Measurements from ENCODE around the gene DNAJA3. TPM values are rescaled to one million over a fixed set of nuclear protein-coding genes. Genes with fewer than 3 reads are reported as not detected.
"Not testable (repeated sequence)": the region's sequence is repeated elsewhere in the genome, so short reads cannot be mapped to it uniquely, and the experiment has no call there.

Gene DNAJA3
- total RNA-seq, 1 experiment from 2014 or later = 58.9 TPM

- DNase-seq = peak in 1 of 2 experiments; percentile 90
- Histone ChIP-seq H3K4me3 (no peak overlapping the region), H3K9me2 (ENCODE audit: insufficient read depth) (no peaks in the 10 kb centered on the region), H4K20me1 (ENCODE audit: insufficient read depth) (no peaks in the 10 kb centered on the region), H3K27me3 (ENCODE audit: insufficient read depth, low read depth) (no peaks in the 10 kb centered on the region), H3K27ac (peak overlapping the region; percentile 90), H3K4me2 (peak overlapping the region; percentile 76), H3K4me1 (replicated peaks; ENCODE audit: insufficient read depth) (peaks cover 28% of the 10 kb centered on the region), H3K9me3 (ENCODE audit: insufficient read depth, low read depth) (no peaks in the 10 kb centered on the region), H3K36me3 (ENCODE audit: low read depth) (no peaks in the 10 kb centered on the region), H2AFZ (no peak overlapping the region), H3F3A (ENCODE audit: insufficient read depth, low read depth) (peaks cover 9% of the 10 kb centered on the region), H3K79me2 (ENCODE audit: low read depth) (no peaks in the 10 kb centered on the region)
- intact Hi-C loops (cut with micrococcal nuclease; ENCODE audit: unreplicated experiment) = loop anchor here (1.0 kb wide), 2 partner anchors 16 to 85 kb away; no protein-coding TSS in a partner anchor
- POLR2A ChIA-PET (ENCODE audit: unreplicated experiment) = interaction anchor here (0.5 to 2.2 kb wide), 15 partner anchors 10 to 702 kb away, joined by 3 to 22 read pairs (median 5); no protein-coding TSS in a partner anchor
- TSS peak; percentile 59 for BruUV-seq (replicated peaks)
- CTCF ChIA-PET = interaction anchor here (0.6 to 2.2 kb wide), 10 partner anchors 10 to 119 kb away, joined by 3 to 19 read pairs (median 4); no protein-coding TSS in a partner anchor
- TF ChIP-seq EZH2 (IDR thresholded peaks at IDR 0.05; ENCODE audit: low read depth) = no peak
- TF ChIP-seq, protein P1, sequence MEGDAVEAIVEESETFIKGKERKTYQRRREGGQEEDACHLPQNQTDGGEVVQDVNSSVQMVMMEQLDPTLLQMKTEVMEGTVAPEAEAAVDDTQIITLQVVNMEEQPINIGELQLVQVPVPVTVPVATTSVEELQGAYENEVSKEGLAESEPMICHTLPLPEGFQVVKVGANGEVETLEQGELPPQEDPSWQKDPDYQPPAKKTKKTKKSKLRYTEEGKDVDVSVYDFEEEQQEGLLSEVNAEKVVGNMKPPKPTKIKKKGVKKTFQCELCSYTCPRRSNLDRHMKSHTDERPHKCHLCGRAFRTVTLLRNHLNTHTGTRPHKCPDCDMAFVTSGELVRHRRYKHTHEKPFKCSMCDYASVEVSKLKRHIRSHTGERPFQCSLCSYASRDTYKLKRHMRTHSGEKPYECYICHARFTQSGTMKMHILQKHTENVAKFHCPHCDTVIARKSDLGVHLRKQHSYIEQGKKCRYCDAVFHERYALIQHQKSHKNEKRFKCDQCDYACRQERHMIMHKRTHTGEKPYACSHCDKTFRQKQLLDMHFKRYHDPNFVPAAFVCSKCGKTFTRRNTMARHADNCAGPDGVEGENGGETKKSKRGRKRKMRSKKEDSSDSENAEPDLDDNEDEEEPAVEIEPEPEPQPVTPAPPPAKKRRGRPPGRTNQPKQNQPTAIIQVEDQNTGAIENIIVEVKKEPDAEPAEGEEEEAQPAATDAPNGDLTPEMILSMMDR (conservative IDR thresholded peaks at IDR 0.05) = no peak
Measured at GRCh38 chr16:4392382-4393239, 33.1 kb upstream of the DNAJA3 start.

DNA sequence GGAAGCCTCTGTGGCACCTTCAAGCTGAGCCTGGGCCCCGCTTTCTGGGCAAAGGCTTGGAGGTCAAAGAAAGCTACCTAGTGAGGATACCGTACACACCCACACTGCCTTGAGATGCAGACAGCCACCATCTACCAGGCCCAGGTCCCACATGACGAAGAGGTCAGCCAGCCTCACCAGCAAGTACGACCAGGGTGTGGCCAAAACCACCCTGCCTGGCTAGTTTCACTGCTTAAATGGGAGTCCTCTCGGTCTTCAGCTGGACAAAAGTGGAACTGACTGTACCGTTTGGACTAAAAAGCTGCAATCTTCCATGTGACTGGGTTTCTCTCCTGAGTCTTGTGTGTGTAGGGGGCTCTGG, 32.4 kb upstream of the DNAJA3 start:
- Histone ChIP-seq H3F3A (ENCODE audit: insufficient read depth, low read depth) (peaks cover 9% of the 10 kb centered on the region), H3K4me2 (peak overlapping the region; percentile 76), H4K20me1 (ENCODE audit: insufficient read depth) (no peaks in the 10 kb centered on the region), H3K27ac (peak overlapping the region; percentile 90), H3K9me2 (ENCODE audit: insufficient read depth) (no peaks in the 10 kb centered on the region), H3K27me3 (ENCODE audit: insufficient read depth, low read depth) (no peaks in the 10 kb centered on the region), H2AFZ (no peak overlapping the region), H3K4me1 (replicated peaks; ENCODE audit: insufficient read depth) (peaks cover 23% of the 10 kb centered on the region), H3K9me3 (ENCODE audit: insufficient read depth, low read depth) (no peaks in the 10 kb centered on the region), H3K36me3 (ENCODE audit: low read depth) (no peaks in the 10 kb centered on the region), H3K4me3 (no peak overlapping the region), H3K79me2 (ENCODE audit: low read depth) (no peaks in the 10 kb centered on the region)
- DNase-seq = peak; percentile 88 to 92
- intact Hi-C loops (cut with micrococcal nuclease; ENCODE audit: unreplicated experiment) = loop anchor here (1.0 kb wide), 2 partner anchors 17 to 86 kb away; no protein-coding TSS in a partner anchor
- no peak for TF ChIP-seq EZH2 (IDR thresholded peaks at IDR 0.05; ENCODE audit: low read depth)
- TF ChIP-seq, protein P1 (conservative IDR thresholded peaks at IDR 0.05) = no peak
- no TSS peak for BruUV-seq (replicated peaks)
- POLR2A ChIA-PET (ENCODE audit: unreplicated experiment) = interaction anchor here (0.5 to 2.2 kb wide), 9 partner anchors 15 to 703 kb away, joined by 3 to 22 read pairs (median 4); no protein-coding TSS in a partner anchor
- CTCF ChIA-PET = interaction anchor here (0.9 to 2.2 kb wide), 7 partner anchors 10 to 120 kb away, joined by 3 to 16 read pairs (median 4); no protein-coding TSS in a partner anchor

DNA sequence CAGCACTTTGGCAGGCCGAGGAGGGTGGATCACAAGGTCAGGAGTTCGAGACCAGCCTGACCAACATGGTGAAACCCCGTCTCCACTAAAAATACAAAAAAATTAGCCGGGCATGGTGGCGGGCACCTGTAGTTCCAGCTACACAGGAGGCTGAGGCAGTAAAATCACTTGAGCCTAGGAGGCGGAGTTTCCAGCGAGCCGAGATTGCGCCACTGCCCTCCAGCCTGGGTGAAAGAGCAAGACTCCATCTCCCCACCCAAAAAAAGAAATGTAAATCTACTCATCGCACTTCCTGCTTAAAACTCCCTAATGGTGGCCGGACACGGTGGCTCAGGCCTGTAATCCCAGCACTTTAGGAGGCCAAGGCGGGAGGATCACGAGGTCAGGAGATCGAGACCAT, 31.8 kb upstream of the DNAJA3 start:
- not testable (repeated sequence) for H4K20me1 ChIP-seq (ENCODE audit: insufficient read depth); H3K36me3 ChIP-seq (ENCODE audit: low read depth); H3K4me3 ChIP-seq; H3K79me2 ChIP-seq (ENCODE audit: low read depth); DNase-seq; H3K9me3 ChIP-seq (ENCODE audit: insufficient read depth, low read depth); H3K27me3 ChIP-seq (ENCODE audit: insufficient read depth, low read depth); H2AFZ ChIP-seq; H3K9me2 ChIP-seq (ENCODE audit: insufficient read depth); BruUV-seq (replicated peaks); H3F3A ChIP-seq (ENCODE audit: insufficient read depth, low read depth)
- POLR2A ChIA-PET (ENCODE audit: unreplicated experiment) = interaction anchor here (1.1 to 2.2 kb wide), 2 partner anchors 16 to 19 kb away, joined by 3 to 22 read pairs; no protein-coding TSS in a partner anchor
- CTCF ChIA-PET = interaction anchor here (2.2 kb wide), 2 partner anchors 9 to 35 kb away, joined by 12 to 16 read pairs; no protein-coding TSS in a partner anchor
- Histone ChIP-seq H3K27ac (peak overlapping the region; percentile 90), H3K4me1 (replicated peaks; ENCODE audit: insufficient read depth) (peaks cover 20% of the 10 kb centered on the region), H3K4me2 (peak overlapping the region; percentile 76)
- intact Hi-C loops (cut with micrococcal nuclease; ENCODE audit: unreplicated experiment) = loop anchor here (1.0 kb wide), 2 partner anchors 18 to 87 kb away; no protein-coding TSS in a partner anchor
